SU-DHL-6 (cell line): Measurements from ENCODE around the gene GPC1.

ENCODE experiments used
- EZH2phosphoT487 ChIP-seq: fragments of 200-600 bp; sonication (generic), shearing (Covaris generic); conservative IDR thresholded peaks from 2 replicates; pipeline ENCODE4 v1.6.1; 2018; ENCODE audit warnings: mild to moderate bottlenecking, antibody characterized with exemption, low read length, moderate library complexity, mixed read lengths
- TF ChIP-seq, protein P1 (sequence below): fragments of 200-600 bp; sonication (generic); IDR thresholded peaks from one replicate; pipeline ENCODE4 v1.5.1; 2017; ENCODE audit warnings: antibody characterized with exemption, mild to moderate bottlenecking, low read length, moderate library complexity; ENCODE audit not compliant: insufficient read depth, poor library complexity, severe bottlenecking

- TF ChIP-seq, protein P1, sequence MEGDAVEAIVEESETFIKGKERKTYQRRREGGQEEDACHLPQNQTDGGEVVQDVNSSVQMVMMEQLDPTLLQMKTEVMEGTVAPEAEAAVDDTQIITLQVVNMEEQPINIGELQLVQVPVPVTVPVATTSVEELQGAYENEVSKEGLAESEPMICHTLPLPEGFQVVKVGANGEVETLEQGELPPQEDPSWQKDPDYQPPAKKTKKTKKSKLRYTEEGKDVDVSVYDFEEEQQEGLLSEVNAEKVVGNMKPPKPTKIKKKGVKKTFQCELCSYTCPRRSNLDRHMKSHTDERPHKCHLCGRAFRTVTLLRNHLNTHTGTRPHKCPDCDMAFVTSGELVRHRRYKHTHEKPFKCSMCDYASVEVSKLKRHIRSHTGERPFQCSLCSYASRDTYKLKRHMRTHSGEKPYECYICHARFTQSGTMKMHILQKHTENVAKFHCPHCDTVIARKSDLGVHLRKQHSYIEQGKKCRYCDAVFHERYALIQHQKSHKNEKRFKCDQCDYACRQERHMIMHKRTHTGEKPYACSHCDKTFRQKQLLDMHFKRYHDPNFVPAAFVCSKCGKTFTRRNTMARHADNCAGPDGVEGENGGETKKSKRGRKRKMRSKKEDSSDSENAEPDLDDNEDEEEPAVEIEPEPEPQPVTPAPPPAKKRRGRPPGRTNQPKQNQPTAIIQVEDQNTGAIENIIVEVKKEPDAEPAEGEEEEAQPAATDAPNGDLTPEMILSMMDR = no peak
- no peak for TF ChIP-seq EZH2phosphoT487
Observed at GRCh38 chr2:240435457-240435947, at the start of gene GPC1.
